ENCODE data around the gene SMYD4.

DNA sequence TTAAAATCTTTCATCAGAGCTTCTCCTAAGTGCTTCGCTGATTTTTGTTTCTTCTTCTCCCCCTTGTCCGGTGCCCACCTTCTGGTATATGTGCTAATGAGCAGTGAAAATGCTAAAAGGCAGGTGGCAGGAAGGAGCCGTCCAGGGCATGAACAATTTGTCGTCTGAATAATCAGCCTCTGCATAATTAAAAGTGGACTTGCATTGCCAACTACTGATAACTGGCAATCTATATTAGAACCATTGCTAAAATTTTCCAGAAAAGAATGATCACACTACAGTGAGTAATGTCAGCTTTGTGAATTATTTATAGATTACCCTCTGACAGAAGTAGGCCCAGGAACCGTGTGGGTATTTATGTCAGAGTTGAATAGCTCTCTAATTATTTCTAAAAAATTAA lies 39.8 kb downstream of the SMYD4 start:
- TF ChIP-seq, protein P1, sequence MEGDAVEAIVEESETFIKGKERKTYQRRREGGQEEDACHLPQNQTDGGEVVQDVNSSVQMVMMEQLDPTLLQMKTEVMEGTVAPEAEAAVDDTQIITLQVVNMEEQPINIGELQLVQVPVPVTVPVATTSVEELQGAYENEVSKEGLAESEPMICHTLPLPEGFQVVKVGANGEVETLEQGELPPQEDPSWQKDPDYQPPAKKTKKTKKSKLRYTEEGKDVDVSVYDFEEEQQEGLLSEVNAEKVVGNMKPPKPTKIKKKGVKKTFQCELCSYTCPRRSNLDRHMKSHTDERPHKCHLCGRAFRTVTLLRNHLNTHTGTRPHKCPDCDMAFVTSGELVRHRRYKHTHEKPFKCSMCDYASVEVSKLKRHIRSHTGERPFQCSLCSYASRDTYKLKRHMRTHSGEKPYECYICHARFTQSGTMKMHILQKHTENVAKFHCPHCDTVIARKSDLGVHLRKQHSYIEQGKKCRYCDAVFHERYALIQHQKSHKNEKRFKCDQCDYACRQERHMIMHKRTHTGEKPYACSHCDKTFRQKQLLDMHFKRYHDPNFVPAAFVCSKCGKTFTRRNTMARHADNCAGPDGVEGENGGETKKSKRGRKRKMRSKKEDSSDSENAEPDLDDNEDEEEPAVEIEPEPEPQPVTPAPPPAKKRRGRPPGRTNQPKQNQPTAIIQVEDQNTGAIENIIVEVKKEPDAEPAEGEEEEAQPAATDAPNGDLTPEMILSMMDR (IDR thresholded peaks at IDR 0.05) = no peak
- TF ChIP-seq POLR2AphosphoS5 (IDR thresholded peaks at IDR 0.05) (no peak), POLR2A (IDR thresholded peaks at IDR 0.05) (no peak)

All from prostate gland (tissue), 2 donors.